ENCODE results near the gene LONRF3. TPM values are rescaled to one million over a fixed set of nuclear protein-coding genes. Genes with fewer than 3 reads are reported as not detected.

LONRF3 gene
- total RNA-seq, 4 donors from 2014 or later: 15.7 to 73.3 (median 42.3) TPM

- Histone ChIP-seq H3K36me3 (no peaks in the 10 kb centered on the region), H3K4me3 (peak overlapping the region; percentile 69 to 82 (median 74)), H3K27ac (peak overlapping the region in 3 of 4 donors; percentile 93), H3K9me3 (no peaks in the 10 kb centered on the region), H3K4me1 (peaks cover 5 to 10% of the 10 kb centered on the region in 2 donors), H3K27me3 (no peaks in the 10 kb centered on the region)
- TF ChIP-seq CTCF (IDR thresholded peaks at IDR 0.05 in 4 of 5, conservative IDR thresholded peaks at IDR 0.05 in 1 of 5): no peak
- TF ChIP-seq POLR2A (IDR thresholded peaks at IDR 0.05): no peak
- ATAC-seq (no peak), DNase-seq (peak in 1 of 2 donors; percentile 35)
- in situ Hi-C loops (cut with MboI; ENCODE audit: low sequenced_read_pairs in 4 of 4) (loop anchor here in 1 of 4 donors (10.0 kb wide), 1 partner anchor 99 kb away; no protein-coding TSS in a partner anchor), intact Hi-C loops (cut with DNase I; ENCODE audit: low total_unique reads) (loop anchor here (2.0 to 10.0 kb wide), 3 partner anchors 101 to 1591 kb away; partner anchors contain the start of gene CUL4B)
Observed at GRCh38 chrX:118973389-118974087, 880 bp upstream of the LONRF3 start.

GRCh38 chrX:118974908-118975671 is 672 bp downstream of the LONRF3 start:
- in situ Hi-C loops (cut with MboI; ENCODE audit: low sequenced_read_pairs in 4 of 4) (loop anchor here in 2 of 4 donors (10.0 to 25.0 kb wide), 2 partner anchors 100 to 113 kb away; no protein-coding TSS in a partner anchor), intact Hi-C loops (cut with DNase I; ENCODE audit: low total_unique reads) (loop anchor here (2.0 to 10.0 kb wide), 4 partner anchors 102 to 1590 kb away; partner anchors contain the start of genes CUL4B and IL13RA1)
- TF ChIP-seq POLR2A (IDR thresholded peaks at IDR 0.05) (peak in 1 of 2 donors; percentile 23), CTCF (IDR thresholded peaks at IDR 0.05 in 4 of 5, conservative IDR thresholded peaks at IDR 0.05 in 1 of 5) (no peak)
- Histone ChIP-seq H3K36me3 (no peaks in the 10 kb centered on the region), H3K27me3 (no peaks in the 10 kb centered on the region), H3K4me3 (peak overlapping the region; percentile 69 to 82 (median 74)), H3K9me3 (no peaks in the 10 kb centered on the region), H3K27ac (peak overlapping the region; percentile 93 to 95 (median 93)), H3K4me1 (peaks cover 5 to 10% of the 10 kb centered on the region in 2 donors)
- ATAC-seq: peak; percentile 25 to 29
- peak in 1 of 2 donors; percentile 54 for DNase-seq

GRCh38 chrX:118975831-118976598 is 1.6 kb downstream of the LONRF3 start:
- ATAC-seq: peak; percentile 73 to 79
- no peaks in the 10 kb centered on the region for H3K9me3 ChIP-seq
- H3K4me3 ChIP-seq: peak overlapping the region; percentile 69 to 82 (median 74)
- intact Hi-C loops (cut with DNase I; ENCODE audit: low total_unique reads): loop anchor here (1.0 to 10.0 kb wide), 4 partner anchors 16 to 1589 kb away; partner anchors contain the start of genes CUL4B and IL13RA1
- TF ChIP-seq POLR2A (IDR thresholded peaks at IDR 0.05) (peak; percentile 62 to 81), CTCF (IDR thresholded peaks at IDR 0.05 in 4 of 5, conservative IDR thresholded peaks at IDR 0.05 in 1 of 5) (no peak)
- peak; percentile 82 to 93 for DNase-seq
- H3K36me3 ChIP-seq: peaks cover 0 to 4% of the 10 kb centered on the region in 2 donors
- peak overlapping the region; percentile 93 to 95 (median 93) for H3K27ac ChIP-seq
- no peaks in the 10 kb centered on the region for H3K27me3 ChIP-seq
- H3K4me1 ChIP-seq: peaks cover 5 to 10% of the 10 kb centered on the region in 2 donors
- in situ Hi-C loops (cut with MboI; ENCODE audit: low sequenced_read_pairs in 4 of 4): loop anchor here in 2 of 4 donors (10.0 to 25.0 kb wide), 2 partner anchors 101 to 114 kb away; no protein-coding TSS in a partner anchor
